ENCODE measurements around the gene EML4. TPM values are rescaled to one million over a fixed set of nuclear protein-coding genes. Genes with fewer than 3 reads are reported as not detected.
A peak's percentile ranks its signal among the peaks of the same experiment; 100 is the strongest.

Gene EML4
- total RNA-seq, 2 experiments from 2014 or later = 37.1 to 43.2 TPM

GRCh38 chr2:42298132-42298531, 129.0 kb downstream of the EML4 start:
- no peak for DNase-seq (ENCODE audit: low spot score)
- Histone ChIP-seq H3K9me2 (ENCODE audit: insufficient read depth, low read length) (no peaks in the 10 kb centered on the region), H3K9me3 (ENCODE audit: low read length) (no peaks in the 10 kb centered on the region), H3K4me3 (ENCODE audit: low read depth, low read length, poor library complexity, severe bottlenecking) (peak overlapping the region; percentile 35), H3K4me2 (ENCODE audit: low read length) (peak overlapping the region; percentile 64), H3K36me3 (ENCODE audit: insufficient read depth, low read length) (peaks cover 52% of the 10 kb centered on the region), H3K4me1 (ENCODE audit: insufficient read depth, low read length, poor library complexity, severe bottlenecking) (peaks cover 39% of the 10 kb centered on the region), H4K20me1 (ENCODE audit: insufficient read depth, low read length) (no peaks in the 10 kb centered on the region), H3K27ac (ENCODE audit: low read depth, low read length, poor library complexity, severe bottlenecking) (peak overlapping the region; percentile 79), H3K79me2 (ENCODE audit: insufficient read depth, low read depth, low read length) (no peaks in the 10 kb centered on the region), H2AFZ (ENCODE audit: low read length) (peak overlapping the region; percentile 74; the same call in 1 of the 2 replicates)
- intact Hi-C loops (cut with micrococcal nuclease; ENCODE audit: unreplicated experiment) = no loop called here
- CTCF ChIA-PET (ENCODE audit: unreplicated experiment) = no interaction called here
- TF ChIP-seq EZH2phosphoT487 (IDR thresholded peaks at IDR 0.05; ENCODE audit: borderline replicate concordance, low read depth, low read length) (no peak), CTCF (conservative IDR thresholded peaks at IDR 0.05; ENCODE audit: low read length) (no peak)
- BruUV-seq (replicated peaks) = no TSS peak
- POLR2A ChIA-PET = interaction anchor here (0.9 kb wide), 1 partner anchor 42 kb away, joined by 3 read pairs; no protein-coding TSS in a partner anchor

GRCh38 chr2:42298996-42299754, 130.0 kb downstream of the EML4 start:
- peaks cover 39% of the 10 kb centered on the region for H3K4me1 ChIP-seq (ENCODE audit: insufficient read depth, low read length, poor library complexity, severe bottlenecking)
- H3K9me3 ChIP-seq (ENCODE audit: low read length) = no peaks in the 10 kb centered on the region
- no peak overlapping the region for H3K4me2 ChIP-seq (ENCODE audit: low read length)
- no peaks in the 10 kb centered on the region for H3K9me2 ChIP-seq (ENCODE audit: insufficient read depth, low read length)
- ChIA-PET CTCF (ENCODE audit: unreplicated experiment) (no interaction called here), POLR2A (interaction anchor here (1.2 kb wide), 1 partner anchor 1200 kb away, joined by 5 read pairs; no protein-coding TSS in a partner anchor)
- peak overlapping the region; percentile 79 for H3K27ac ChIP-seq (ENCODE audit: low read depth, low read length, poor library complexity, severe bottlenecking)
- H3K4me3 ChIP-seq (ENCODE audit: low read depth, low read length, poor library complexity, severe bottlenecking) = no peak overlapping the region
- no peak for TF ChIP-seq CTCF (conservative IDR thresholded peaks at IDR 0.05; ENCODE audit: low read length)
- no peak for TF ChIP-seq EZH2phosphoT487 (IDR thresholded peaks at IDR 0.05; ENCODE audit: borderline replicate concordance, low read depth, low read length)
- peaks cover 55% of the 10 kb centered on the region for H3K36me3 ChIP-seq (ENCODE audit: insufficient read depth, low read length)
- no peaks in the 10 kb centered on the region for H4K20me1 ChIP-seq (ENCODE audit: insufficient read depth, low read length)
- no peaks in the 10 kb centered on the region for H3K79me2 ChIP-seq (ENCODE audit: insufficient read depth, low read depth, low read length)
- no peak overlapping the region for H2AFZ ChIP-seq (ENCODE audit: low read length)
- no peak for DNase-seq (ENCODE audit: low spot score)
- intact Hi-C loops (cut with micrococcal nuclease; ENCODE audit: unreplicated experiment) = no loop called here
- BruUV-seq (replicated peaks) = no TSS peak

GRCh38 chr2:42300527-42300926, 131.4 kb downstream of the EML4 start:
- H3K4me2 ChIP-seq (ENCODE audit: low read length) = no peak overlapping the region
- peaks cover 39% of the 10 kb centered on the region for H3K4me1 ChIP-seq (ENCODE audit: insufficient read depth, low read length, poor library complexity, severe bottlenecking)
- no peak overlapping the region for H3K27ac ChIP-seq (ENCODE audit: low read depth, low read length, poor library complexity, severe bottlenecking)
- no peaks in the 10 kb centered on the region for H3K9me2 ChIP-seq (ENCODE audit: insufficient read depth, low read length)
- H4K20me1 ChIP-seq (ENCODE audit: insufficient read depth, low read length) = no peaks in the 10 kb centered on the region
- no peaks in the 10 kb centered on the region for H3K79me2 ChIP-seq (ENCODE audit: insufficient read depth, low read depth, low read length)
- no peak for DNase-seq (ENCODE audit: low spot score)
- ChIA-PET CTCF (ENCODE audit: unreplicated experiment) (interaction anchor here (0.5 kb wide), 1 partner anchor 199 kb away, joined by 3 read pairs; no protein-coding TSS in a partner anchor), POLR2A (interaction anchor here (0.8 to 1.3 kb wide), 2 partner anchors 9 to 14 kb away, joined by 3 to 4 read pairs; no protein-coding TSS in a partner anchor)
- no peak overlapping the region for H3K4me3 ChIP-seq (ENCODE audit: low read depth, low read length, poor library complexity, severe bottlenecking)
- BruUV-seq (replicated peaks) = no TSS peak
- H3K9me3 ChIP-seq (ENCODE audit: low read length) = no peaks in the 10 kb centered on the region
- no peak overlapping the region for H2AFZ ChIP-seq (ENCODE audit: low read length)
- no peak for TF ChIP-seq CTCF (conservative IDR thresholded peaks at IDR 0.05; ENCODE audit: low read length)
- peaks cover 52% of the 10 kb centered on the region for H3K36me3 ChIP-seq (ENCODE audit: insufficient read depth, low read length)
- intact Hi-C loops (cut with micrococcal nuclease; ENCODE audit: unreplicated experiment) = no loop called here
